ENCODE data around the gene P2RY14. TPM values are rescaled to one million over a fixed set of nuclear protein-coding genes. Genes with fewer than 3 reads are reported as not detected.

Gene P2RY14
- total RNA-seq, 2 donors from 2014 or later: 1.8 TPM; not detected in 1

GRCh38 chr3:151213151-151213550 lies 65.2 kb downstream of the P2RY14 start:
- no peak overlapping the region for H3K27ac ChIP-seq
- peaks cover 10% of the 10 kb centered on the region for H3K4me1 ChIP-seq
- no peaks in the 10 kb centered on the region for H3K9me3 ChIP-seq
- H3K4me3 ChIP-seq: no peak overlapping the region
- H3K36me3 ChIP-seq (replicated peaks in 1 of 2; ENCODE audit: insufficient read depth in 1 of 2, low read depth in 2 of 2): no peaks in the 10 kb centered on the region
- intact Hi-C loops (cut with DNase I): no loop called here
- DNase-seq (no peak), ATAC-seq (no peak)
- H3K27me3 ChIP-seq: no peaks in the 10 kb centered on the region
- WGBS, 2 donors: 50 to 64% methylated on average over 4 of the region's 4 CpGs
- TF ChIP-seq CTCF (IDR thresholded peaks at IDR 0.05): no peak
- TF ChIP-seq POLR2A (IDR thresholded peaks at IDR 0.05): no peak

GRCh38 chr3:151210676-151211381 lies 67.5 kb downstream of the P2RY14 start:
- ATAC-seq: peak; percentile 50
- H3K4me3 ChIP-seq: no peak overlapping the region
- no peaks in the 10 kb centered on the region for H3K27me3 ChIP-seq
- no peak overlapping the region for H3K27ac ChIP-seq
- peak in 2 of 4 donors; percentile 9 to 15 for DNase-seq
- peaks cover 10% of the 10 kb centered on the region for H3K4me1 ChIP-seq
- H3K36me3 ChIP-seq (replicated peaks in 1 of 2; ENCODE audit: insufficient read depth in 1 of 2, low read depth in 2 of 2): no peaks in the 10 kb centered on the region
- H3K9me3 ChIP-seq: no peaks in the 10 kb centered on the region
- 12 to 21% methylated on average over 4 of the region's 4 CpGs for WGBS, 2 donors
- intact Hi-C loops (cut with DNase I): no loop called here
- TF ChIP-seq CTCF (IDR thresholded peaks at IDR 0.05) (peak in 1 of 7 experiments; percentile 11), POLR2A (IDR thresholded peaks at IDR 0.05) (no peak)

GRCh38 chr3:151209654-151210053 lies 68.7 kb downstream of the P2RY14 start:
- Histone ChIP-seq H3K9me3 (no peaks in the 10 kb centered on the region), H3K4me3 (no peak overlapping the region), H3K27ac (no peak overlapping the region), H3K4me1 (peaks cover 10% of the 10 kb centered on the region), H3K27me3 (no peaks in the 10 kb centered on the region), H3K36me3 (replicated peaks in 1 of 2; ENCODE audit: insufficient read depth in 1 of 2, low read depth in 2 of 2) (no peaks in the 10 kb centered on the region)
- ATAC-seq: no peak
- TF ChIP-seq CTCF (IDR thresholded peaks at IDR 0.05): no peak
- no peak for TF ChIP-seq POLR2A (IDR thresholded peaks at IDR 0.05)
- intact Hi-C loops (cut with DNase I): no loop called here
- DNase-seq: no peak
- WGBS, 2 donors: 89 to 93% methylated on average over 3 of the region's 3 CpGs

GRCh38 chr3:151206201-151206600 lies 72.1 kb downstream of the P2RY14 start:
- WGBS, 2 donors: 64 to 81% methylated on average over 3 of the region's 3 CpGs

More at GRCh38 chr3:151206201-151206600, 72.1 kb downstream of the P2RY14 start:
- no peak overlapping the region for H3K4me3 ChIP-seq
- H3K4me1 ChIP-seq: peaks cover 8% of the 10 kb centered on the region
- H3K36me3 ChIP-seq (replicated peaks in 1 of 2; ENCODE audit: insufficient read depth in 1 of 2, low read depth in 2 of 2): no peaks in the 10 kb centered on the region
- no peaks in the 10 kb centered on the region for H3K27me3 ChIP-seq
- H3K9me3 ChIP-seq: no peaks in the 10 kb centered on the region
- intact Hi-C loops (cut with DNase I): no loop called here
- no peak for ATAC-seq
- no peak overlapping the region for H3K27ac ChIP-seq
- no peak for DNase-seq
- TF ChIP-seq POLR2A (IDR thresholded peaks at IDR 0.05) (no peak), CTCF (IDR thresholded peaks at IDR 0.05) (no peak)
